Measurements from ENCODE around the gene SVOP. TPM values are rescaled to one million over a fixed set of nuclear protein-coding genes. Genes with fewer than 3 reads are reported as not detected.

The SVOP gene
- total and polyA plus RNA-seq, 2 of the 8 experiments (the other 6 are each of a cell fraction or from before 2014, with no cell fraction given), result 0.06 TPM; not detected in 1

GRCh38 chr12:108959748-108960655 lies 60.9 kb downstream of the SVOP start:
- no peak overlapping the region for H2BK20ac ChIP-seq (ENCODE audit: low read length)
- no peak overlapping the region for H2BK12ac ChIP-seq (ENCODE audit: low read depth, low read length)
- 91% methylated on average over 11 of the region's 11 CpGs; no CpG with 5 or more reads in 1 of the 2 experiments for WGBS, 2 experiments (ENCODE audit: extremely low coverage in 1 of 2, insufficient coverage in 1 of 2, insufficient read length in 1 of 2, insufficient replicate concordance in 2 of 2, low coverage in 1 of 2, low lambda C conversion rate in 2 of 2, missing lambda C conversion rate in 1 of 2)
- no peak for DNase-seq (ENCODE audit: low read depth in 1 of 2, low spot score in 2 of 2)
- no peak overlapping the region for H2BK5ac ChIP-seq (ENCODE audit: low read depth, low read length)
- no peaks in the 10 kb centered on the region for H3K79me2 ChIP-seq (ENCODE audit: control insufficient read depth in 1 of 2, insufficient read depth in 2 of 2, low read length in 2 of 2)
- H3K4me2 ChIP-seq (ENCODE audit: insufficient read depth in 1 of 2, low read depth in 2 of 2, low read length in 2 of 2), result no peak overlapping the region
- POLR2A ChIA-PET (ENCODE audit: partially characterized antibody), result no interaction called here
- H3K79me1 ChIP-seq (ENCODE audit: low read depth, low read length), result no peaks in the 10 kb centered on the region
- no peak overlapping the region; the same call in 1 of the 2 replicates for H2AFZ ChIP-seq (ENCODE audit: low read length)
- CTCF ChIA-PET (ENCODE audit: partially characterized antibody), result interaction anchor here (0.7 to 4.8 kb wide), 5 partner anchors 9 to 294 kb away, joined by 3 to 24 read pairs (median 3); no protein-coding TSS in a partner anchor
- TF ChIP-seq POLR2AphosphoS5 (IDR thresholded peaks at IDR 0.05; ENCODE audit: low read depth, low read length) (no peak), TEAD4 (IDR thresholded peaks at IDR 0.05; ENCODE audit: low read depth, low read length) (no peak), PHF8 (conservative IDR thresholded peaks at IDR 0.05; ENCODE audit: low read depth, low read length) (no peak), BACH1 (IDR thresholded peaks at IDR 0.05; ENCODE audit: low read length) (no peak), SIX5 (IDR thresholded peaks at IDR 0.05; ENCODE audit: low read depth, low read length) (no peak), CBX8 (IDR thresholded peaks at IDR 0.05; ENCODE audit: borderline replicate concordance, low read depth, low read length) (no peak), CHD2 (IDR thresholded peaks at IDR 0.05; ENCODE audit: low read length) (no peak), POLR2A (IDR thresholded peaks at IDR 0.05; ENCODE audit: control extremely low read depth in 1 of 2, low read depth in 2 of 2, low read length in 2 of 2) (no peak)
- H3K14ac ChIP-seq (ENCODE audit: insufficient read length), result no peak overlapping the region
- no peak overlapping the region for H2AK5ac ChIP-seq (ENCODE audit: low read depth, low read length)
- H4K5ac ChIP-seq (ENCODE audit: insufficient read length, low read depth, low read length), result no peak overlapping the region
- H3K4me3 ChIP-seq (ENCODE audit: extremely low read depth in 1 of 4, insufficient read depth in 2 of 4, low read depth in 3 of 4, low read length in 4 of 4), result no peak overlapping the region
- no peak overlapping the region for H3K56ac ChIP-seq (replicated peaks; ENCODE audit: insufficient read length, low read depth, low read length)
- H3K36me3 ChIP-seq (ENCODE audit: control insufficient read depth in 2 of 4, insufficient read depth in 4 of 4, low read length in 3 of 4), result no peaks in the 10 kb centered on the region
- H3K27ac ChIP-seq (ENCODE audit: low read depth, low read length), result no peak overlapping the region
- H3K4ac ChIP-seq (replicated peaks; ENCODE audit: insufficient read length, low read depth, low read length), result no peak overlapping the region
- H3K9me3 ChIP-seq (ENCODE audit: insufficient read depth in 2 of 2, low read depth in 1 of 2, low read length in 1 of 2), result no peaks in the 10 kb centered on the region
- H3K18ac ChIP-seq (ENCODE audit: extremely low read depth, low read length), result no peak overlapping the region
- no peak overlapping the region for H2BK120ac ChIP-seq (replicated peaks; ENCODE audit: low read depth, low read length)
- no peaks in the 10 kb centered on the region for H3K27me3 ChIP-seq (replicated peaks in 1 of 4; ENCODE audit: control insufficient read depth in 3 of 4, extremely low read depth in 1 of 4, insufficient read depth in 3 of 4, low read length in 3 of 4)
- no peak overlapping the region for H4K8ac ChIP-seq (ENCODE audit: extremely low read depth, insufficient read depth, low read length)
- H3K23ac ChIP-seq (ENCODE audit: insufficient read length), result no peak overlapping the region
- no peaks in the 10 kb centered on the region for H3K4me1 ChIP-seq (replicated peaks in 1 of 4; ENCODE audit: control insufficient read depth in 3 of 4, insufficient read depth in 4 of 4, low read length in 3 of 4)
- FAIRE-seq, result no peak
- H4K91ac ChIP-seq (replicated peaks; ENCODE audit: insufficient read length, low read length), result no peak overlapping the region
- no peak overlapping the region for H2BK15ac ChIP-seq (ENCODE audit: low read length)
- H3K9ac ChIP-seq (replicated peaks in 1 of 4; ENCODE audit: extremely low read depth in 1 of 4, low read depth in 3 of 4, low read length in 3 of 4), result no peak overlapping the region
- H4K20me1 ChIP-seq (replicated peaks in 1 of 2; ENCODE audit: control insufficient read depth in 1 of 2, insufficient read depth in 2 of 2, low read length in 2 of 2), result no peaks in the 10 kb centered on the region
- H3K23me2 ChIP-seq (ENCODE audit: low read depth, low read length), result no peaks in the 10 kb centered on the region
